Vagina (tissue), 2 donors: ENCODE measurements around the gene PACRG. TPM values are rescaled to one million over a fixed set of nuclear protein-coding genes. Genes with fewer than 3 reads are reported as not detected.
"Not testable (repeated sequence)": the region's sequence is repeated elsewhere in the genome, so short reads cannot be mapped to it uniquely, and the experiment has no call there.

Experiments used
- DNase-seq, 2 donors: peaks; one replicate each; pipeline ENCODE4 v3.0.0-alpha.2; 2017; ENCODE audit errors: extremely low spot score in 2 of 2
- H3K27ac ChIP-seq: fragments of 200-600 bp; sonication (generic); one replicate; pipeline ENCODE4 v1.5.1; 2019
- H3K27me3 ChIP-seq: fragments of 200-600 bp; sonication (generic); one replicate; pipeline ENCODE4 v1.5.1; 2019
- H3K36me3 ChIP-seq, 2 donors: fragments of 200-600 bp; sonication (generic); one replicate each; pipeline ENCODE4 v1.5.1; 2017 to 2019
- H3K4me1 ChIP-seq: fragments of 200-600 bp; sonication (generic); one replicate; pipeline ENCODE4 v1.5.1; 2019
- H3K4me3 ChIP-seq, 2 donors: fragments of 200-600 bp; sonication (generic); 1 replicate in 1 of 2; 2 replicates in 1 of 2; pipeline ENCODE4 v1.5.1; 2016 to 2019
- H3K9me3 ChIP-seq: fragments of 200-600 bp; sonication (generic); one replicate; pipeline ENCODE4 v1.5.1; 2019
- POLR2A ChIP-seq, 2 donors: fragments of 450-650 bp; IDR thresholded peaks; one replicate each; pipeline ENCODE4 v1.6.1; 2017; ENCODE audit warnings: antibody characterized with exemption in 2 of 2, mild to moderate bottlenecking in 2 of 2, moderate library complexity in 2 of 2
- POLR2AphosphoS5 ChIP-seq, 2 donors: sonication (generic); formaldehyde crosslinking; IDR thresholded peaks; one replicate each; pipeline ENCODE4 v1.9.0; 2017; ENCODE audit warnings: antibody characterized with exemption in 2 of 2, mild to moderate bottlenecking in 2 of 2, low read depth in 1 of 2; ENCODE audit not compliant: insufficient read depth in 1 of 2
- intact Hi-C: fragments of 100-400 bp; cut with DNase I; formaldehyde crosslinking; loops from one replicate; pipeline ENCODE4 v1.15.1; 2023
- total RNA-seq: library from RNA; depleted of rRNA; stranded (reverse); fragments of >200 nt; gene quantifications from one replicate; pipeline ENCODE4 v1.2.3, GENCODE V29; 2016
- TF ChIP-seq, protein P1 (sequence below), 3 experiments: fragments of 450-650 bp in 2 of 3; fragments of 200-600 bp in 1 of 3; sonication (generic) in 1 of 3; IDR thresholded peaks; one replicate each; pipeline ENCODE4 v1.5.1; 2017 to 2019; ENCODE audit warnings: antibody characterized with exemption in 3 of 3, mild to moderate bottlenecking in 2 of 3, moderate library complexity in 2 of 3

Gene PACRG
- total RNA-seq, 1 donor from 2014 or later = not detected

DNA sequence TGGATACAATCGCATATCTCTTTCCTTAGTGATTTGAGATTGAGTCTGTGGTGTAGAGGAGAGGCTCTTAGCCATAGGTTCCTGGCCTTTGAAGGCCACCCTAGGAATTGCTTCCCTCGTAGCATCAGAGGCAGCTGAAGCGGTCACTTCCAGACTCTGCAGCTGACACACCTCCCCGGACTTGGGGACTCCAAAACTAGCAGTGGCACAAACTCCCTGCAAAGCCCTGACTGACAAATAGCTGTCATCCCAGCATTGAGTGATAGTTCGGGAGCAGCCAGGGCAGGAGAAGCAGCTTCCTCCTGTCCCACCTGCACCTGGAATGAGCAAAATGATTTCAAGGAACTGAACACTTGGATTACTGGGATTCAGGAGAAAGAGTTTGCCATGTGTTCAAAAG is 586.2 kb downstream of the PACRG start:
- TF ChIP-seq POLR2AphosphoS5 (IDR thresholded peaks at IDR 0.05; ENCODE audit: insufficient read depth in 1 of 2, low read depth in 1 of 2) = no peak
- no peak for TF ChIP-seq POLR2A (IDR thresholded peaks at IDR 0.05)
- peak; percentile 77 to 83 for DNase-seq
- Histone ChIP-seq H3K4me3 (no peak overlapping the region), H3K27ac (no peak overlapping the region), H3K27me3 (no peaks in the 10 kb centered on the region), H3K4me1 (no peaks in the 10 kb centered on the region), H3K9me3 (no peaks in the 10 kb centered on the region), H3K36me3 (no peaks in the 10 kb centered on the region)
- intact Hi-C loops = no loop called here

DNA sequence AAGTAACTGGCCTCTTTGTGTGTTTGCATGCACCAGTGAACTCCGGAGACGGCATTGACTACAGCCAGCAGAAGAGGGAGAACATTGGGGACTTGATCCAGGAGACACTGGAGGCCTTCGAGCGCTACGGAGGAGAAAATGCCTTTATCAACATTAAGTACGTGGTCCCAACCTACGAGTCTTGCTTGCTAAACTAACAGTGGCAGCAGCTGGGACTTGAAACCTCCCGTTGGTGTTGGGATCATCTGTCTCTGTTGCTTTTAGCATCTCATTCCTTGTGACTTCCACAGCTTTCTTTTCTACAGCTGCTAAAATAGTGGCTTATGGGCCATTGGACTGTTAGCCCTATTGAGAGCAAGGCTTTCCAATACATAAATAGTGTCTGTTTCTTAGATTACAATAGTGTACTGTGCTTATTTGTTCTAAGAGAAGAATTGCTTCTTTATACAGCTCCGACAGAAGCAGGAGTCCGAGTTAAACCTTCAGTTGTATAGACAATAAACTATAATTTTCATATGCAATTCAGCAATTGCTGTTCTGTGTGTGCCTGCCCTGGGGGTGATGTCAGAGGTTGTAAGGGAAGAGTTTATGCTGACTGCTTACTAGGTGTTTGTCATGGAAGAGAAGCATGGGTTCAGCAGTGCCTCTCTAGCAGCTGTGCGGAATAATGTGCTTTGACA is 587.2 kb downstream of the PACRG start:
- TF ChIP-seq, protein P1, sequence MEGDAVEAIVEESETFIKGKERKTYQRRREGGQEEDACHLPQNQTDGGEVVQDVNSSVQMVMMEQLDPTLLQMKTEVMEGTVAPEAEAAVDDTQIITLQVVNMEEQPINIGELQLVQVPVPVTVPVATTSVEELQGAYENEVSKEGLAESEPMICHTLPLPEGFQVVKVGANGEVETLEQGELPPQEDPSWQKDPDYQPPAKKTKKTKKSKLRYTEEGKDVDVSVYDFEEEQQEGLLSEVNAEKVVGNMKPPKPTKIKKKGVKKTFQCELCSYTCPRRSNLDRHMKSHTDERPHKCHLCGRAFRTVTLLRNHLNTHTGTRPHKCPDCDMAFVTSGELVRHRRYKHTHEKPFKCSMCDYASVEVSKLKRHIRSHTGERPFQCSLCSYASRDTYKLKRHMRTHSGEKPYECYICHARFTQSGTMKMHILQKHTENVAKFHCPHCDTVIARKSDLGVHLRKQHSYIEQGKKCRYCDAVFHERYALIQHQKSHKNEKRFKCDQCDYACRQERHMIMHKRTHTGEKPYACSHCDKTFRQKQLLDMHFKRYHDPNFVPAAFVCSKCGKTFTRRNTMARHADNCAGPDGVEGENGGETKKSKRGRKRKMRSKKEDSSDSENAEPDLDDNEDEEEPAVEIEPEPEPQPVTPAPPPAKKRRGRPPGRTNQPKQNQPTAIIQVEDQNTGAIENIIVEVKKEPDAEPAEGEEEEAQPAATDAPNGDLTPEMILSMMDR (IDR thresholded peaks at IDR 0.05) = no peak
- no peak for TF ChIP-seq POLR2A (IDR thresholded peaks at IDR 0.05)
- no peak for TF ChIP-seq POLR2AphosphoS5 (IDR thresholded peaks at IDR 0.05; ENCODE audit: insufficient read depth in 1 of 2, low read depth in 1 of 2)
- intact Hi-C loops = no loop called here
- Histone ChIP-seq H3K27me3 (no peaks in the 10 kb centered on the region), H3K9me3 (no peaks in the 10 kb centered on the region), H3K36me3 (no peaks in the 10 kb centered on the region), H3K4me1 (no peaks in the 10 kb centered on the region), H3K27ac (no peak overlapping the region), H3K4me3 (no peak overlapping the region)
- peak; percentile 52 to 70 for DNase-seq

DNA sequence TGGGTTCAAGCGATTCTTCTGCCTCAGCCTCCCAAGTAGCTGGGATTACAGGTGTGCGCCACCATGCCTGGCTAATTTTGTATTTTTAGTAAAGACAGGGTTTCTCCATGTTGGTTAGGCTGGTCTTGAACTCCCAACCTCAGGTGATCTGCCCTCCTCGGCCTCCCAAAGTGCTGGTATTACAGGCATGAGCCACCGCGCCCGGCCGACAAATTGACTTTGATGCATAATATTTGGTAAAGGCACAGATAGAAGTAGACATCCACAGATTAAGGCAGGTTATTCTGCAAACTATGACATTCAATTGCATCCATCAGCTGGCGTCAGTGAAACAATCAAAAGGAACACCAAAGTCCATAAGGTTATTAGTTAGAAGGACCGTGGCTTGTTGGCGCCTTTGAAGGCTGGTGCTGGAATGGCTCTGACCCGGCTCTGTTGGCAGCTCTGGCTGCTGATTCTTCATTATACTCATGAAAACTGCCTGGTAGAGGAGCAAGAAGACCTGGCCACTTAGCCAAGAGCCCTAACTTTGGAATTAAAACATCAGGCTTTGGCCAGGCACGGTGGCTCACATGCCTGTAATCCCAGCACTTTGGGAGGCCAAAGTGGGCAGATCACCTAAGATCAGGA is 589.2 kb downstream of the PACRG start:
- intact Hi-C loops, H3K9me3 ChIP-seq, H3K27ac ChIP-seq, H3K36me3 ChIP-seq, H3K4me3 ChIP-seq, H3K4me1 ChIP-seq, H3K27me3 ChIP-seq: not testable (repeated sequence)
- peak; percentile 54 to 74 for DNase-seq

DNA sequence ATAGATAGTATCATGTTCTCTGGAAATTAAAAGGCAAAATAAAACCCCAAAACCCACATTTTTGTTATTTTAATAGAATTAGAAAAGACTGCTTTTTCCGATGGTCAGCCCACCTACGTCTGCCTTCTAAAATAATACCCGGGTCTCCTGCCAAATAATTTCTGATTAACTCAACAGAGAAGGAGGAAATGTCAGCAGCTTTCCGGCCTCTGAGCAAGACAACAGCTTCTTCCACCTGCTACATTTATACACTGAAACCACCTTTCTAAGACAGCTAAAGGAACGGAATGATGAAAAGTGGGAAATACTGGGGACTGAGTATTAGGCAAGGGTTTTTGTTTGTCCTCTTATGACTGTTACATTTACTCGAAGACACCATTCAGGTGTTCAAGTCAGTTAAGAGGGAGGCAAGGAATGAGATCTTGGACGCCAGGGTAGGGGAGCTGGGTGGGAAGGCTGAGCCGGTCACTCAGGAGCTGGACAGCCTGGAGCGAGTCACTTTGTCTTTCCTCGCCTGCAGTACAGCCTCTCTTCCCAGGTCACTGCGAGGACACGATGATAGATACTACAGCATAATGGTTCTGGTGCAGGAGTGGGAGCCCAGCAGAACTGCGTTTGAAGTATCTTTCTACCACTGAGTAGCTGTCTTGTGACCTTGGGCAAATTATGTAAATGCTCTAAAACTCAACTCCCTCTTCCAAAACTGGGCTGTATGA is 590.5 kb downstream of the PACRG start:
- Histone ChIP-seq H3K4me3 (no peak overlapping the region), H3K27ac (no peak overlapping the region), H3K36me3 (no peaks in the 10 kb centered on the region), H3K27me3 (no peaks in the 10 kb centered on the region), H3K4me1 (no peaks in the 10 kb centered on the region), H3K9me3 (no peaks in the 10 kb centered on the region)
- intact Hi-C loops = no loop called here
- no peak for DNase-seq
- TF ChIP-seq POLR2A (IDR thresholded peaks at IDR 0.05) (no peak), POLR2AphosphoS5 (IDR thresholded peaks at IDR 0.05; ENCODE audit: insufficient read depth in 1 of 2, low read depth in 1 of 2) (no peak)
- TF ChIP-seq, protein P1 (IDR thresholded peaks at IDR 0.05) = no peak

DNA sequence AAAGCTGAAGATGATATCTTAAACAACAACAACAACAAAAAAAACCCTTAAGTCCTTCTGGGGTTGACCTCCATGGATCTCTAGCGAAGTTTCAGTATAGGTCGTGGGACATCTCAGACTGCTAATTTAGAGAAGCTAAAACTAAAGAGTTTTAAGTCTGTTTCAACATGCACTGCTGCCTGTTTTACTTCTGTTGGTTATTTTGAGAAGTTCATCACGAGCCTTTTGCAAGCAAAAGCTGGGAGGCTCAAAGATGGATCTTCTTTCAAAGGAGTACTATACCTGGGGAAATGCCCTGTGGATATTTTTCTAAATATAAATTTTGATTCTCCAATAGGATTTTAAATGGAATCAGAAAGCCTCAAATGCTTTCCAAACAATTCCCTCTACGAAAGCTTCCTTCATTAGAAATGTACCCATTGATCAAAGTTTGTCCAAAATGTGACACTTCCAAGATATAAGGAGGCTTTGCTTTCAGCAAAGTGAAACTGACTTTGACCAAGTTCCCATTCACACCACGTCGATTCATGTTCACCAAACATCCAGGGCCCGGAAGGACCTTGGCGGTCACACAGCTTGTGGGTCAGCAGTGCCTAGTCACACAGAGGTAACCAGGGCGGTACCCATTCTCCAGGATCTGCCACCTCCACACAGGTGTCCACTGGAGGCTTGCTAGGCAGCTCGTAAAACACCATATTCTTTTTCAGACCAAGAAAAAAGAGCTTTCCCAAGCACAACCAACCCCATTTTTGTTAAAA is 592.0 kb downstream of the PACRG start:
- no peak for TF ChIP-seq POLR2A (IDR thresholded peaks at IDR 0.05)
- Histone ChIP-seq H3K27me3 (no peaks in the 10 kb centered on the region), H3K27ac (no peak overlapping the region), H3K9me3 (no peaks in the 10 kb centered on the region), H3K36me3 (no peaks in the 10 kb centered on the region), H3K4me1 (peaks cover 6% of the 10 kb centered on the region), H3K4me3 (no peak overlapping the region)
- no peak for DNase-seq
- intact Hi-C loops = no loop called here

DNA sequence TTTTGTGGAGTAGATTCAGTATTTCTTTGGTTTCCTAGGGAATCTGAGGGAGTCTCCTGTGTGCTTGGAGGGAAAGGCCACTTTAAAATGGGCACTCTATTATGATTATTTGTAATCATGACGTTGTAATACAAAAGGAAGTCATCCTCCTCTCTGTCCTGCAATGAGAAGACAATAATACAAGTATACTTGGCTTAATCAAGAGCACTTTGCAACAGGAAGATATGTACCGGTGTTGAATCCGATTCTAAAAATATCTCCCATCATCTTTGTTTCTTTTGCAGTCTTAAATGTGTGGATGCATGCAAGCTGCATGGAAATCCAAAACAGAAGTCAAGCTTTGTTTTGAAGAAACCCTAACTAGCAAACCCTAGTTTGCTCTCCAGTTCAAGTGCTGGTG is 592.6 kb downstream of the PACRG start:
- intact Hi-C loops = no loop called here

More for the DNA sequence above, 592.6 kb downstream of the PACRG start:
- DNase-seq = no peak
- Histone ChIP-seq H3K36me3 (no peaks in the 10 kb centered on the region), H3K4me3 (no peak overlapping the region), H3K4me1 (peaks cover 12% of the 10 kb centered on the region), H3K27me3 (no peaks in the 10 kb centered on the region), H3K27ac (no peak overlapping the region), H3K9me3 (no peaks in the 10 kb centered on the region)
- TF ChIP-seq POLR2A (IDR thresholded peaks at IDR 0.05) (no peak), POLR2AphosphoS5 (IDR thresholded peaks at IDR 0.05; ENCODE audit: insufficient read depth in 1 of 2, low read depth in 1 of 2) (no peak)
- TF ChIP-seq, protein P1 (IDR thresholded peaks at IDR 0.05) = no peak
